GM12878 (cell line): ENCODE data around the gene NTM.

Experiments used
- BACH1 ChIP-seq: fragments of 450-650 bp; IDR thresholded peaks from 2 replicates; pipeline ENCODE4 v1.6.1; 2017; ENCODE audit warnings: mild to moderate bottlenecking, borderline replicate concordance
- CTCF ChIP-seq, 3 experiments: IDR thresholded peaks in 2 of 3; conservative IDR thresholded peaks in 1 of 3; 2 replicates each; pipeline ENCODE4 v1.5.1; 2011; ENCODE audit warnings: low read depth in 3 of 3, low read length in 3 of 3, mild to moderate bottlenecking in 3 of 3, control low read depth in 2 of 3, moderate library complexity in 2 of 3, inconsistent platforms in 1 of 3, mixed read lengths in 1 of 3; ENCODE audit not compliant: control insufficient read depth in 2 of 3, insufficient read depth in 1 of 3; ENCODE audit errors: extremely low read depth in 1 of 3
- SIN3A ChIP-seq: IDR thresholded peaks from 2 replicates; pipeline ENCODE4 v1.6.1; 2012; ENCODE audit warnings: low read depth, low read length, improper control_type of control experiment
- TF ChIP-seq, protein P1 (sequence below): fragments of 450-650 bp; formaldehyde crosslinking; IDR thresholded peaks from 2 replicates; pipeline ENCODE4 v1.4.0; 2020; ENCODE audit warnings: mild to moderate bottlenecking, moderate library complexity

DNA sequence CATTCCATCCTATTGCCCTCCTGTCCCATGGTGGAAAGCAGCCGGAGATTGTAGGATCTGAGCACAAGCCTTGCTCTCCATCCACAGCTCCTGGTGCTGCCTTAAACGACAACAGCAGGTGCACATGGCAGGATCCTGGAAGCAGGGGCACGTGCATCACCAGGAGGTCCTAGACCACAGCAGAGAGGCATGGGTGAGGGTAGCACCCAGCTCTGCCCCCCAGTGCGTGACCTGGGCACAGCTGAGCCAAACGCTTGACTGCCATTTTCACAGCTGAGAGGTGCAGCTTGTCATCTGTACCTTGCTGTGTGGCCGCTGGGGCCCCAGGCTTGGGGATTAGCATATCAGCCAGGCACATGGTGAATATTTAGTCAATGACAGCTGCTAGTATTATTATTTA, 92.7 kb downstream of the NTM start:
- TF ChIP-seq, protein P1, sequence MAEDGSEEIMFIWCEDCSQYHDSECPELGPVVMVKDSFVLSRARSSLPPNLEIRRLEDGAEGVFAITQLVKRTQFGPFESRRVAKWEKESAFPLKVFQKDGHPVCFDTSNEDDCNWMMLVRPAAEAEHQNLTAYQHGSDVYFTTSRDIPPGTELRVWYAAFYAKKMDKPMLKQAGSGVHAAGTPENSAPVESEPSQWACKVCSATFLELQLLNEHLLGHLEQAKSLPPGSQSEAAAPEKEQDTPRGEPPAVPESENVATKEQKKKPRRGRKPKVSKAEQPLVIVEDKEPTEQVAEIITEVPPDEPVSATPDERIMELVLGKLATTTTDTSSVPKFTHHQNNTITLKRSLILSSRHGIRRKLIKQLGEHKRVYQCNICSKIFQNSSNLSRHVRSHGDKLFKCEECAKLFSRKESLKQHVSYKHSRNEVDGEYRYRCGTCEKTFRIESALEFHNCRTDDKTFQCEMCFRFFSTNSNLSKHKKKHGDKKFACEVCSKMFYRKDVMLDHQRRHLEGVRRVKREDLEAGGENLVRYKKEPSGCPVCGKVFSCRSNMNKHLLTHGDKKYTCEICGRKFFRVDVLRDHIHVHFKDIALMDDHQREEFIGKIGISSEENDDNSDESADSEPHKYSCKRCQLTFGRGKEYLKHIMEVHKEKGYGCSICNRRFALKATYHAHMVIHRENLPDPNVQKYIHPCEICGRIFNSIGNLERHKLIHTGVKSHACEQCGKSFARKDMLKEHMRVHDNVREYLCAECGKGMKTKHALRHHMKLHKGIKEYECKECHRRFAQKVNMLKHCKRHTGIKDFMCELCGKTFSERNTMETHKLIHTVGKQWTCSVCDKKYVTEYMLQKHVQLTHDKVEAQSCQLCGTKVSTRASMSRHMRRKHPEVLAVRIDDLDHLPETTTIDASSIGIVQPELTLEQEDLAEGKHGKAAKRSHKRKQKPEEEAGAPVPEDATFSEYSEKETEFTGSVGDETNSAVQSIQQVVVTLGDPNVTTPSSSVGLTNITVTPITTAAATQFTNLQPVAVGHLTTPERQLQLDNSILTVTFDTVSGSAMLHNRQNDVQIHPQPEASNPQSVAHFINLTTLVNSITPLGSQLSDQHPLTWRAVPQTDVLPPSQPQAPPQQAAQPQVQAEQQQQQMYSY = no peak
- TF ChIP-seq BACH1 (no peak), SIN3A (no peak), CTCF (IDR thresholded peaks at IDR 0.05 in 2 of 3, conservative IDR thresholded peaks at IDR 0.05 in 1 of 3; ENCODE audit: control insufficient read depth in 2 of 3, extremely low read depth in 1 of 3, insufficient read depth in 1 of 3, low read depth in 3 of 3, low read length in 3 of 3) (no peak)
